Measurements from ENCODE around the gene MFAP2.

GRCh38 chr1:16957731-16958130 lies 22.7 kb downstream of the MFAP2 start:
- no peak for TF ChIP-seq CTCF (IDR thresholded peaks at IDR 0.05)
- no peak for TF ChIP-seq POLR2A (IDR thresholded peaks at IDR 0.05)
